Activated effector memory CD4-positive, alpha-beta T cell treated with Interleukin-2 at 50 U/mL for 16 hours (primary cell): Measurements from ENCODE around the gene ABR.
"Not testable (repeated sequence)": the region's sequence is repeated elsewhere in the genome, so short reads cannot be mapped to it uniquely, and the experiment has no call there.

ENCODE experiments used
- DNase-seq: peaks from one replicate; pipeline ENCODE4 v3.0.0-alpha.2; 2020

The ABR gene

DNA sequence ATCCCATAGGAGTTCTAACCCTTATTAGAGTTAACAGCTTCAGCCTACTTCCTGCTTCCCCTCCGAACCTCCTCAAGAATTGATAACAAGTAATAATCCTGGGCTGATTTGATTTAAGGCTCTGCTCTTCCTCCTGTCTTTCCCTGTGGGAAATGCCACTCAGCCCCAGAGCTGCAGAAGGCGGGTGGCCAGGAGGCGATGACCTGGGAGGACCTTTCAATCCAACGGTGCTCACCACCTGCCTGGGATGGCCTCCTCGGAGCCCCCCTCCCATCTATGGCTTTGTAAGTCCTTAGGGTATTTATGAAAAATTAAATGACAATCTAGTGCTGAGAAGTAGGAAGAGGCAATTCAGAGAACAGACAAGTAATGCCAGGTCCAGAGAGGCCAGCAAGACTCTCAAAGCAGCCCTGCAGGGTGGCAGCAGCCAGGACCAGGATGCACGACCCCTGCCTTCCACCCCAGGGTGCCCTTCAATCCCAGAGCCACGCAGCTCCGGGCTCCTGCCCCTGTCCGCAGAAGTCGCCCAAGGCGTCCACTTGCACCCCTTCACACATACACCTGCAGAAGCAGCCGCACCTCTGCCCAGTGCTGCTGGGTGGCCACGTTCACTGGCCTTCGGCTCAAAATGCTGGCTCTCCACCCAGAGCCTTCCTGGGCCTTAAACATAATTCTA, 34.3 kb downstream of the ABR start:
- no peak for DNase-seq

DNA sequence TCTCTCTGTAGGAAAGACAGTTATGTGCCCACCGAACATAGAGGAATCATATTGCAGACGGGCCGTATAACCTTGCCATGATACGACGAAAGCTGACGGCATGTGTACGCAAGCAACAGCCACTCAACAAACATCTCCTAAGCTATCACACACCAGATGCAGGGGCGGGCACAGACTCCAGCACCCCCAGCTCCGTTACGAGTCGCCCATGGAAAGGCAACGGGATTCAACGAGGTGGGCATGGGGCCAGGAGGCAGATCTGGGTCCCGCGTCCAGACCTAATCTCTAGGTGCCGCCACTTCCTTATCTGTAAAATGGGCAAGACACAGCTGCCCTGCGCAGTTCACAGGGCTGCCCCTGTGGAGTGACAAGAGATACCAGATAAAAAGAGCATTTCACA, 35.6 kb downstream of the ABR start:
- no peak for DNase-seq

DNA sequence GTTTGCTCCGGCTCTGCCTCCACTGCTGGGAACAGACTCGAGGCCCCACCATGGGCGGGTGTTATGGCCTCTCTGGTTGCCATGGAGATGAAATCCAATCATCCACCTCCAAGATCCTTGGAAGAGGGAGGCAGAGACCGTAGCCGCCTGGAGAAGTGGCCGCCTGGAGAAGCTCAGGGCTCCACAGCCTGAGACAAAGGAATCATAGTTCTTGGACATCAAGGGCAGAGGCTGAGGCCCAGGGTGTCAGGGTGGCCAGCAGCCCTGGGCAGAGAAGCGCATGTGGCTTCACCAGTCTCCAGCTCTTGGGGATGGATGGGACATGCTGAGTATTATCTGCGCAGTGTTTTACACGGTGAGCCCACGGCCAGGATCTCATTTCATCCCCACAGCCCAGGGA, 36.2 kb downstream of the ABR start:
- no peak for DNase-seq

DNA sequence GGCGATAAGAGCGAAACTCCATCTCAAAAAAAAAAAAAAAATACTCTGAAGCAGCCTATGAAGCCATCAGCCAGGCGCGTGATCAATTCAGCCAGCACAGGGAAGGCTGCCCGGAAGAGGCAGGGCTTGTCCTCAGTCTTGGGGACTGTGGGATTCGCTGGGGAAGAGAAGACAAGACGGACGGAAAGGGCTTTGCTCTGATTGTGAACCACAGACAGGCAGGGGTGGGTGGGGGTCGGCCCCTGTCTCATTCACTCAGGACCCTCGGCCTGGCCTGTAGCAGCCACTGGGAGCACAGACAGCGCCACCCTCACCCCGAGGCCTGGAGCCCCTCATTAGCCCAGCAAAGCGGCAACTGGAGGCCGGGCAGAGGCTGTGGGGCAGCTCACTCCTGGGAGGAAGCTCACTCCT, 37.2 kb downstream of the ABR start:
- DNase-seq: no peak

DNA sequence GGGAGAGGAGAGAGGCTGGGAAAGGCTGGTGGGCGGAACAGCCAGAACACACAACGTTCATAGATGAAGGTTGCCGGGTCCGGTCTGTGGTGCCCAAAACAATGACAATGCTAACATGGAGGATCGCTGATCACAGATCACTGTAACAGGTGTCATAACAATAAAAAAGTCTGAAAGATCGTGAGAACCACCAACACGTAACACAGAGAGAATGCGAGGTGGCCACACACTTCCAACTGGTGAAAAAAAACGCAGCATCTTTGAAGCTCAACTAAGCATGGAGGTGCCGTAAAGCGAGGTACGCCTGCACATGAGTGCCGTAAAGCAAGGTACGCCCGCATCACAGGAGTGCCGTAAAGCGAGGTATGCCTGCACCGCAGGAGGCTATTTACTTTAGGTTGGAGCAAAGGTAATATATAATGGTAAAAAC, 42.3 kb downstream of the ABR start:
- no peak for DNase-seq

DNA sequence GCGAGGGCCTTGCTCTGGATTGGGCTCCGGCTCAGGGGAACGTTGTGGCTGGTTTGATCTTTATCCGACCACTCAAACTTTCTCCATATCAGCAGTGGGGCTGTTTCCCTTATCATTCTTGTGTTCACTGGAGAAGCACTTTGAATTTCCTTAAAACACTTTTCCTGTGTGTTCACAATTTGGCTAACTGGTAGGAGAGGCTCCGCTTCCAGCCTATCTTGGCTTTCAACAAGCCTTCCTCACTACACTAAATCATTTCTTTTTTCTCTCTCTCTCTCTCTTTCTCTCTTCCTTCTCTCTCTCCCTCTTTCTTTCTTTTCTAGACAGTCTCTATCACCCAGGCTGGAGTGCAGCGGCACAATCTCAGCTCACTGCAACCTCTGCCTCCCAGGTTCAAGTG, 43.0 kb downstream of the ABR start:
- no peak for DNase-seq

DNA sequence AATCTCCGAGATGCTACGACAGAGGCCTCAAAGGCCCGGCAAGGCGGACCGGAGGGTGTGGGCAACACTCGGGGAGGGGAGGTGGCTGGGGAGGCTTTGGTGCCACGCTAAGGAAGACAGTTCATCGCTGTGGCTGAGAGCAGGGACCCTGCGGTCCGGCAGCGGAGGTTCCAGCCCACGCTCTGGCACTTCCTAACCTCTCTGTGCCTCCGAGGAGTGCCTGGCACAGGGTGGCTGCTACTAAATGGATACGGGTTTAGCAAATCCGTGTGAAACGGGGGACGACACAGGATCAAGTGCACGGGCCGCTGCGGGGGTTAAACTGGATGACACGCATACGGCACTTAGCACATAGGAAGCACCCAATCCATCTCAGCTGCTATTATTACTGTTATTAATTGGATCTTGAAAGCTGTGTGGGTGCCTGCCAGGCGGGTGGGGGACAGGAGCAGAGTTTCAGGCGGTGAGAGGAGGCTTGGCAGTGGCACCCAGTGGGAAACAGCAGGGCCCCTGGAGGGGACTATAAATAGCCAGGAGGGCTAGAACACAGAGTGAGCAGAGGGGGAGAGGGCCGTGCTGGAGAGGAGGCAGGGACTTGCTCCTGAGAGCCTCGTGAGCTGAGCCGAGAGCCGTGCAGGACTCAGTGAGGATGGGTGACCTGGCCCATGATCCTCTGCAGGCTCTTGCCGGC, 45.0 kb downstream of the ABR start:
- DNase-seq: no peak

DNA sequence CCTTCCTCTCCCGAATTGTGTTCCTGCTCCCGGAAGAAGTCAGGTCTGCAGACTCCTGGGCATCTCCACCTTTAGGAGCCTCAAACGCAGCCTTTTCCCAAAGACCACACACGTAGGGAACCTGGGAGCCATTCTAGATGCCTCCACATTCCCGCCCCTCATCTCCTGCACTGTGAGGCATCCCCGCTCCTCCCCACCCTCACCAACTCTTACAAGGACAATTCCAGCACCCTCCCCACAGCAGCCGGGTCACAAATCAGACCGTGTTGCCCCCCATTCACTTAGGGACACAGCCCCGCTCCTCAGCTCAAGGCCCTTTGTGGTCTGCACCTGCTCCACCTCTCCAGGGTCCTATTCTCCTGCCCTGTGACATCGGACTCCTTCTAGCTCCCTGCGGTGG, 49.6 kb downstream of the ABR start:
- DNase-seq: no peak

DNA sequence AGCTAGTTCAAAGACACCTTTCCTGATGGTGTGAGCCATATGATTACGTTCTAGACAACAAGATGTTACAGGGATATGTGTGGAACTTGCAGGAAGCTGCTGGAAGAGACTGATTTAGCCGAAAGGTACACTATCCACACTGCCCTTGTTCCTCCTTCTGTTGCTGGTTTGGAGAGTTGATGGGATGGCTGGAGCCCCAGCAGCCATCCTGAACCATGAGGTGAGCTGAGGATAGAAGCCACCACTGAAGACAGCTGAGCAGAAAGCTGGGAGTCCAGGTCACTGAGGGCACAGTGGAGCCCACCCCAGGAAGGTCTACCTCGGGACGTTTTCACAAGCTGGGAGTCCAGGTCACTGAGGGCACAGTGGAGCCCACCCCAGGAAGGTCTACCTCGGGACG, 51.3 kb downstream of the ABR start:
- not testable (repeated sequence) for DNase-seq

DNA sequence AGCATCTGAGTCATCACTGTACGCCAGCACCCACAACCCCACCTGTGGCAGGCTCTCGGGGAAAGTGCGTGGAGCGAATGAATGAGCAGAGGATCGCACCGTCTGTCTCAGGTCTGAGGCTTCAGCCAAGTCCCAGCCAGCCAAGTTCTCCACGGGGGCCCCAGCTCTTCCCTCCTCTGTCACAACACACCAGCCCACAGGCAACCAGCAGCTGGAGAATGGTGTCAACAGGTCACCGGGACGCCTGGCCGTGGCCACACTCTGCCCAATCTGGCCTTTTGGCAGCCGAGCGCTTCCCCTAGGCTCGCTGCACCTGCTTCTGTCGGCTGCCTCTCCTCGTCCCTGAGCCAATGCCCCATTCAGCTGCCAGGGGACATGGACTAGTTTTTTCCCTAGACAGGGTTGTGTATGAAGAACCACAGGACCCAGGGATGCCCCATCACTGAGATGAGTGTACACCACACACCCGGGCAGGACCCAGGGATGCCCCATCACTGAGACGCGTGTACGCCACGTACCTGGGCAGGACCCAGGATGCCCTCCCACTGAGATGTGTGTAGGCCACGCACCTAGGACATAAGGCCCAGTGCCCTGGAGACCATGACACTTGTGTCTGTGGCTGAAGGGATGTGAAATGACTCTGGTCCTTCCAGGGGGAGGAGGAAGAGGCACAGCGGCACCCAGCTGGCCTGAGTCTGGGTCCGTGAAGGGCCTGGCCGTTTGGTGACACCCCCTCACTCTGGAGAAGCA, 52.8 kb downstream of the ABR start:
- DNase-seq: no peak

DNA sequence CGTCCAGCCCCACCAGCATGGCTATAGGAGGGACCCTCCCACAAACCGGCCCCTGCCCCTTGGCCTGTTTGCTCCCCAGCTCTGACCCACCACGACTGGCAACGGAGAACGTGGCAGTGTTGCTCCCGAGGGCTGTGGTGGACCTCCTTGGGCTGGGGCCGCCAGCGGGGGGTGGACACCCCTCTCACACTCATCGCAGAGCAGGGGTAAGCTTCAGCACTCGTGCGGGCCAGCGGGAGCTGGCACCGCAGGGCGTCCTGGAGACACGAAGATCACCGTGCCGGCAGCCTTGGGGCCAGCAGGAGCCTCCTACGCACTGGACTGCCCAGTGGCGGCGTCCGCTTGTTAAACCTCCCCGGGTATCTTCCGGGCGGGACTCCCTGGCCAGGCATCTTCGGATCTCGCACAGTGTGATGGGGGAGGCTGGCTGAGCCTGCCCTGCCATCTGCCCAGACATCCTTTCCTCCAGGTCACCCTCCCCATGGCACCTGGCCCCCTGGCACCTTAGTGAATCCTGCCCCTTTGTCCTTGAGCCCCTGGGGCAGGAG, 53.5 kb downstream of the ABR start:
- DNase-seq: no peak

DNA sequence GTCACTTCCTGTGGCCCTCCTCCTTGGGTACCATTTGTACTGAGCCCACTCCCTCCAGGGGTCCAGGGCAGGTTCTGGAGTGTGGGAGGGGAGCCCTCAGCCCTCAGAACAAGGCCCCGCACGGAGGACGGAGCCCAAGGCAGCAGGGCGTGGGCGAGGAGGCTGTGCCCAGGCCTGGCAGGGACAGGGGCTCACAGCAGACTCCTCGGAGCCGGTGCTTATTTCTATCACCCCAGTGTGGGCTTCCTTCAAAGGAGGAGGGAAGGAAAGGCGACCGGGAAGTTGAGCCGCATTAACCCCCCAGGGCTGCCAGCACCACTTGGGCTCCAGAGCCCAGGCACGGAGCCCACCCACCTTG, 54.0 kb downstream of the ABR start:
- DNase-seq: no peak

DNA sequence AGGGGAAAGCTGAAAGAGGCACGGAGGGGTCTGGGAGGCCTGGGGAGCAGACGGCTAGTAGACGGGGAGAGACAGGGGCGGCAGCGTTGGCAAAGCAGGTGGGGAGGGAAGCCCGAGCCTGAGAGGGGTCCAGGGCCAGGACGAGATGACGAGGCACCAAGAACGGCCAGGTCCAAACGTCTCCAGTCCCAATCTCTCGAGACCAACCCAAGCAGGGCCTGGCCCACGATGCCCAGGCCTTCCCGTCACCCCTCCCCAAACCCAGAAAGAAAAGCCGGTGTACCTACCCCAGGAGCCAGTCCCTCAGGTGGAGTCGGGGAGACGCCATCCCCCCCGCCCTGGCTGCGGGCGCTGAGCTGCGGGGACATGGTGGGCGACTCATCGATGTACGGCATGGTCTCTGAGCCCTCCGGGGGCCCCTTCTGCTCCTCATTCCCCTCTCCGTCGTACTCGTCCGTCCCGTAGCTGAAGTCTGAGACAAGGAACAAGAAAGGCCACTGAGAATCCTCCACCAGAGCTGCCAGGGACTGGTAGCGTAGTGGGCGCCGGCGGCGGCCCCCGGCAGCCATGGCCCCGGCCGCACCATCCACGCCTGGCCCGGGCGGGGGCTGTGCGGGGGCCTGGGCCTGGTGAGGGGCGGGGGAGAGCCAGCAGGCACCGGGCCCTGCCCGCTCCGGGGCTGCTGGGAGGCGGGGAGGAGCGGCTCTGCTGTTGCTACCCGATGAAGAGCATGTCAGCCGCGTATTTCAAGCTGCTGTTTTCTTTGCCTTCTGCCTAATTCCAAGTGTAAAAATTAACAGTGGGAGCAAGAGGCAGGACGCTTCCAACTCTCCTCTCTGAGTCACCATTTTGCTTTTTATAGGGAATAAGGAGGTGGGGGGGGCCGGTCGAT, 54.6 kb downstream of the ABR start:
- DNase-seq: no peak

DNA sequence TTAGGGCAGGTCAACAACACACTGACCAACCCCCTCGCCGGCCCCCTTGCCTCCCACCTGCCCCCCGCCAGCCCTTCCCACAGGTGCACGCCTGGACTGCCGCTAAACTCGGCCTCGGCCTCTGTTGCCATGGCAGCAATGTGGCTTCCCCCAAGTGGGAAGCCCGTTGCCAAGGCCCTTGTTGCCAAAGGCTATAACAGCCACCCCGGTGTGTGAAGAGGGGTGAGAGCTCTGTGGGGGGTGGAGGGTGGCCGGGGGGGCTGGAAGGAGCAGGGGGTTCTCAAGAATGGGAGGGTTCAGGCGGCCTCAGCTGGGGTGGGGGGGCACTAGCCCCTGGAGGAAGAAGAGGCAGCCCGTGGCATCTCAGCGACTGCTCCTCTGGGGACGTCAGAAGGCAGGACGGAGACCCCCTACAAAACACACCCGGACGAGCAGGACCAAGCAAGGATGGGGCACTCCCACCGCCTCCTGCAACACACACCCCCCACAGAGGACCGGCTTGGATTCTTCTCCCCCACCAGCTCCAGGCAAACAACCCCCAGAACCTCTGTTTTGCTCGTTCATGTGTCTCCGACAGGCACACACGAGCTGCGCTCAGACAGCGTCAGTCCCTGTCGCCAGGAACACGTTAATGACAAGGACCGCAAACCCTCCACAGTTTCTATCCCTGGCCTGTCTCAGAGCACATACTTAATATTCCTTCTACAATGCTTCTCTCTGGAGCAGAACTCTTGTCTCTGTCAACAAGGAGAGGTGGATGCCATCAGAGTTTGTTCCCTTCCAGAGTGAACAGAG, 55.7 kb downstream of the ABR start:
- no peak for DNase-seq

DNA sequence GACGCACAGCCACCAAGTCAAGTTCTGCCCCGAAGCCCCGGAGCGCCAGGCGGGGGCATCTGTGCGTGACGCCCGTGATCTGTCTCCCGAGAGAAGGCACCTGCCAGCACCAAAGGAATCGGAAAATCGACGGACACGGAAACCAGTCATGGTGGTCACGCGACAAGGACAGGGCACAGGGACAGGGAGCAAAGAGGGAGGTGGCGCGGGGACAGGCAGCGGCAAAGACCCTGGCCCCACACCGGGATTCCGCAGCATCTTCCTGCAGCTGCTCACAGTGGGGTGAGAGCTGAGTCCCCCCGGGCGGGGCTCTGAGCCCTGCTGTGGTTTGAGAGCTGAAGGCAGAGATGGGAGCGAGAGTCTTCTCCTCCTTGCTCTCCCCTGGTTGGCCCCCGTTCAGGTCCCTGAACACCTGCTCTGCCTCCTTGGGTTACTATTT, 56.4 kb downstream of the ABR start:
- no peak for DNase-seq

DNA sequence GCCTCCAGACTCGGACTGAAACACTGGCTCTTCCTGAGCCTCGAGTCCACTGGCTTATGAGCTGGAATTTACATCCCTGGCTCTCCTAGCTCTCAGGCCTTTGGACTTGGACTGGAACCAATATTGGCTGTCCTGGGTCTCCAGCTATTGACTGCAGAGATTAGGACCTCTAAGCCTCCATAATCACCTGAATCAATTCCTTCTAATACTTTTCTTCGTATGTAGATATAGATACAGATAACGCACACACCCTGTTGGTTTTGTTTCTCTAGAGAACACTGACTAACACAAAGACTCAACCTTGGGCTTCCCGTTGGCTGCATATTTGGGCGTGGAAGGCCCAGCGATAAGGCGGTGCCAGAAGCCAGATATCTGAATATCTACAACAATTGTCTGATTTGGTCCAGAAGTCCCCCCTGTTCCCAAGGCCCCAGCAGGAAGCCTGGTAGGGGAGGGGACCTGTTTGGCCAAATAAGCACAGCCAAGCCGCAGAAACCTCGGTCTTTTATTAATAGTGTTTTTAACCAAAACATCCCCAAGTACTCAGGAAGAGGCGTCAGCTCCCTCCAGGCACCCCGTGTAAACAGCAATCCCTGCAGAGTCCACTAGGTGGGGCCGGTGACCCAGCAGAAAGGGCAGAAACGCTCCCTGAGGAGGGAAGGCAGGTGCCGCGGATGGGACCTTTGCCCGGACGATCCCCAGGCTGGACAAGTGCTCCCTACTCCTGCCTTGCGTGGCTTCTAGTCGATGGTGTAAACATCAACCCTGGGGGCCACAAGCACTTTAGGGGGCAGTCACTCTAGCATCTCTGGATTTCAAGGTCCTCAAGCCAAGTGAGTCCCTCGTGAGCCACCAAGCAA, 57.0 kb downstream of the ABR start:
- DNase-seq: peak; percentile 75

DNA sequence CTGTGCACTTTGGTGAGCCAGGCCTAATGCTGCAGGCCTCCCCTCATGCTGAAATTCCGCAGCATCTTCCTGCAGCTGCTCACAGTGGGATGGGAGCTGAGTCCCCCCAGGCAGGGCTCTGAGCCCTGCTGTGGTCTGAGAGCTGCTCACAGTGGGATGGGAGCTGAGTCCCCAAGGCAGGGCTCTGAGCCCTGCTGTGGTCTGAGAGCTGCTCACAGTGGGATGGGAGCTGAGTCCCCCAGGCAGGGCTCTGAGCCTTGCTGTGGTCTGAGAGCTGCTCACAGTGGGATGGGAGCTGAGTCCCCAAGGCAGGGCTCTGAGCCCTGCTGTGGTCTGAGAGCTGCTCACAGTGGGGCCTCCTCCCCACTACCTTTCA, 58.4 kb downstream of the ABR start:
- not testable (repeated sequence) for DNase-seq

DNA sequence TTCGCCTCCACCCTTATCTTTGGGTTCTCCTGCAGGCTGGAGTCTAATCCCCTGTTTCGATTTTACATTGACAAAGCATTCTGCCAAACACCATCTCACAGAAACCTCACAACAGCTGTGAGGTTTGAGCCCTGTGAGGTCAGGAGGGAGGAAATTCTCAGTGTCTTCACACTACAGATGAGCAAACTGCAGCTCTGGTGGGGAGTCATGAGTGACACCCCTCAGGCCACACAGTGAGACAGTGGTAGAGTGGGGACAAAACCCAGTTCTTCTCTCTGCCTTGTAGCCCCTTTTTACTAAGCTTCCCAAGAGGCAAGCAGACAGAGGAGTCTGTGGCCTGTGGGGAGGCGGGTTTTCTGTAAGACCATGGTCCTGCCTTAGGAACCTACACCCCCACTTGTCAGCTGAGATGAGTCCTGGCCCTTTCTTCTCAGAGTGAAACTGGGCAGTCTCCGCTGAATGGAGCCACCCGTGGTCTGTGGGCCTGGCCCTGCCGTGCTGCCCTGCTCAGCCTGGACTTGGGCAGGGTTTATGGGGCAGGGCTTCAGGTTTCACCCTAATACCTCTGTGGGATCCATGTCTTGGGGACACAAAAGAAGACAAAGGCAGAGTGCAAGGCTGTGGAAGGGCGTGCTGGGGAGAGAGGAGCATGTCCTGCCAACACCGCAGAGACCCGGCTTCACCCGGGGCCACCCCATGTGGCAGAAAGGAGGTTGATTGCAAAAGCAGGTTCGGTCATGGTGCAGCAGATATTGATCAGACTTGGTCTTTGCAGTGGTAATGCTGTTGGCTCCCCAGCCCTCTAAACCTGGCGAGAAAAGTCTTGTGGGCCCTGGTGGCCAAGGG, 59.0 kb downstream of the ABR start:
- DNase-seq: no peak

DNA sequence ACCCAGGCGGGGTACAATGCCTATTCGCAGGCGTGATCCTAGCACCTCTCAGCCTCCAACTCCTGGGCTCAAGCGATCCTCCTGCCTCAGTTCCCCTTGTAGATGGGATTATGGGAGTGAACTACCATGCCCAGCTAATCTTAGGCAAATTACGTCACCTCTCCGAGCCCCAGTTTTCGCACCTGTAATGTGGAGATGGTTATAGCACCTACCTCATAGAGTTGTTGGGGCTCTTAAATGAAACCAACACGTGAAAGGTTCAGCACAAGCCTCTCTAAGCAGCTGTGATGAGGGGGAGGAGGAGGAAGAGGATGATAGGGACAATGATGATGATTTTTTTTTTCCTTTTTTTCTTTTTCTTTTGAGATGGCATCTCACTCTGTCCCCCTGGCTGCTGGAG, 59.9 kb downstream of the ABR start:
- DNase-seq: no peak

DNA sequence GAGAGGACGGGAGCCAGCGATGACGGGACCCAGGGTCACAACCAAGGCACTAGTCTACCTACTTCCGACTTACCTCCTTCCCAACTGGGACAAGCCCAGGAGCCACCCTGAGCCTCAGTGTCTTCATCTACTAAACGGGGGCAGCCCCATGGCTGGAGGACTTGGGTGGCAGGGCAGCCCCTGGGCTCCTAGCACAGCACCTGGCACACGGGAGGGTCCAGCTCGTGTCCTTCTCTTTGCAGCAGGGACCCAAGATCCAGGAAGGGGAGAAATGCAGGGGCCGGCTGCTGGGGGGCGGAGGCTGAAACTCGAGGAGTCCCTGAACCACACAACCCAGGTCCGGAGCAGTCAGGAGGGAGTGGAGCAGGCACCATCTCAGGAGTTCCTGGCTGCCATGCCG, 63.2 kb downstream of the ABR start:
- no peak for DNase-seq
